Measurements from ENCODE around the gene TRIM4. TPM values are rescaled to one million over a fixed set of nuclear protein-coding genes. Genes with fewer than 3 reads are reported as not detected.

The TRIM4 gene
- polyA plus RNA-seq, 3 donors, result 10.8 to 17.9 (median 12.5) TPM

GRCh38 chr7:99843808-99844207 lies 75.5 kb downstream of the TRIM4 start:
- no peak overlapping the region for H3K4me3 ChIP-seq (replicated peaks in 1 of 3; ENCODE audit: low read depth in 2 of 3, low read length in 3 of 3)
- TF ChIP-seq CTCF (IDR thresholded peaks at IDR 0.05), result no peak
- no peak overlapping the region for H2AFZ ChIP-seq (ENCODE audit: insufficient read depth, low read depth, low read length, poor library complexity, severe bottlenecking)
- H3K27me3 ChIP-seq (ENCODE audit: control insufficient read depth in 2 of 2, insufficient read depth in 2 of 2, low read length in 2 of 2), result no peaks in the 10 kb centered on the region
- Mint-ChIP-seq H3K4me1 (no peaks in the 10 kb centered on the region), H3K9me3 (peaks cover 0 to 2% (median 0%) of the 10 kb centered on the region in 7 donors), H3K27me3 (ENCODE audit: low read depth in 3 of 3) (peaks cover 0 to 7% (median 5%) of the 10 kb centered on the region in 3 donors), H3K4me3 (no peak overlapping the region), H3K36me3 (no peaks in the 10 kb centered on the region), H3K27ac (no peak overlapping the region)
- H3K4me2 ChIP-seq (replicated peaks; ENCODE audit: extremely low read depth, low read length, poor library complexity, severe bottlenecking), result no peak overlapping the region
- 83% methylated on average over 2 of the region's 4 CpGs for WGBS (ENCODE audit: insufficient coverage)
- DNase-seq, result no peak
- H3K9ac ChIP-seq (ENCODE audit: insufficient read depth, low read length, poor library complexity, severe bottlenecking), result no peak overlapping the region
- no peaks in the 10 kb centered on the region for H3K36me3 ChIP-seq (replicated peaks in 1 of 2; ENCODE audit: control insufficient read depth in 1 of 2, insufficient read depth in 2 of 2, low read length in 2 of 2)
- no peak overlapping the region for H3K27ac ChIP-seq (ENCODE audit: low read depth in 1 of 2, low read length in 2 of 2)
- intact Hi-C loops (cut with micrococcal nuclease), result no loop called here
- no peaks in the 10 kb centered on the region for H4K20me1 ChIP-seq (ENCODE audit: insufficient read depth, low read length)
- H3K4me1 ChIP-seq (ENCODE audit: control insufficient read depth in 1 of 2, insufficient read depth in 2 of 2, low read length in 2 of 2), result no peaks in the 10 kb centered on the region
- no peaks in the 10 kb centered on the region for H3K9me3 ChIP-seq (replicated peaks in 1 of 2; ENCODE audit: control insufficient read depth in 1 of 2, insufficient read depth in 1 of 2, low read length in 2 of 2)
- H3K79me2 ChIP-seq (ENCODE audit: insufficient read depth, low read length), result no peaks in the 10 kb centered on the region

- no peak overlapping the region for H3K9ac ChIP-seq (ENCODE audit: insufficient read depth, low read length, poor library complexity, severe bottlenecking)
- H3K4me3 Mint-ChIP-seq, result no peak overlapping the region
- H3K4me1 Mint-ChIP-seq, result peaks cover 4% of the 10 kb centered on the region
- H4K20me1 ChIP-seq (ENCODE audit: insufficient read depth, low read length), result no peaks in the 10 kb centered on the region
- H3K4me3 ChIP-seq (replicated peaks in 1 of 3; ENCODE audit: low read depth in 2 of 3, low read length in 3 of 3), result no peak overlapping the region
- TF ChIP-seq CTCF (IDR thresholded peaks at IDR 0.05), result no peak
- H3K4me1 ChIP-seq (ENCODE audit: control insufficient read depth in 1 of 2, insufficient read depth in 2 of 2, low read length in 2 of 2), result peaks cover 0 to under 1% of the 10 kb centered on the region in 2 donors
- DNase-seq, result no peak
- H3K79me2 ChIP-seq (ENCODE audit: insufficient read depth, low read length), result no peaks in the 10 kb centered on the region
- H3K27me3 ChIP-seq (ENCODE audit: control insufficient read depth in 2 of 2, insufficient read depth in 2 of 2, low read length in 2 of 2), result no peaks in the 10 kb centered on the region
- H3K36me3 ChIP-seq (replicated peaks in 1 of 2; ENCODE audit: control insufficient read depth in 1 of 2, insufficient read depth in 2 of 2, low read length in 2 of 2), result no peaks in the 10 kb centered on the region
- peaks cover 0 to 5% (median 3%) of the 10 kb centered on the region in 3 donors for H3K27me3 Mint-ChIP-seq (ENCODE audit: low read depth in 3 of 3)
- no peak overlapping the region for H3K27ac ChIP-seq (ENCODE audit: low read depth in 1 of 2, low read length in 2 of 2)
- intact Hi-C loops (cut with micrococcal nuclease), result no loop called here
- no peaks in the 10 kb centered on the region for H3K9me3 ChIP-seq (replicated peaks in 1 of 2; ENCODE audit: control insufficient read depth in 1 of 2, insufficient read depth in 1 of 2, low read length in 2 of 2)
- no peak overlapping the region for H2AFZ ChIP-seq (ENCODE audit: insufficient read depth, low read depth, low read length, poor library complexity, severe bottlenecking)
- H3K9me3 Mint-ChIP-seq, result no peaks in the 10 kb centered on the region
- WGBS (ENCODE audit: insufficient coverage), result no CpG with 5 or more reads among the region's 2 CpGs
- no peak overlapping the region for H3K27ac Mint-ChIP-seq
- no peaks in the 10 kb centered on the region for H3K36me3 Mint-ChIP-seq
- no peak overlapping the region for H3K4me2 ChIP-seq (replicated peaks; ENCODE audit: extremely low read depth, low read length, poor library complexity, severe bottlenecking)
Observed at GRCh38 chr7:99842926-99843325, 76.4 kb downstream of the TRIM4 start.

Small RNAs within 50 kb of the gene (small RNA-seq; reads per million reads assigned to genes)
- gene AC011904.1 (ENCODE audit: insufficient read length, low read depth) (not detected), gene CYP3A52P (ENCODE audit: insufficient read length, low read depth) (not detected), gene RF00019 (ENCODE audit: insufficient read length, low read depth) (not detected), gene RF00561 (ENCODE audit: insufficient read length, low read depth) (not detected)

Other genes with a start within 250 kb of the TRIM4 start
- gene CYP3A5, start 239.5 kb downstream of the TRIM4 start, polyA plus RNA-seq, result under 1 TPM in 1 of 3 donors, not detected in 2; 0.05 TPM
- not detected for gene CYP3A7, start 184.3 kb downstream of the TRIM4 start, polyA plus RNA-seq
- not detected for gene CYP3A4, start 135.3 kb downstream of the TRIM4 start, polyA plus RNA-seq
- gene CYP3A43, start 91.5 kb downstream of the TRIM4 start, polyA plus RNA-seq, result not detected
- gene OR2AE1, start 42.5 kb downstream of the TRIM4 start, polyA plus RNA-seq, result not detected
- not detected for gene GJC3, start 10.1 kb upstream of the TRIM4 start, polyA plus RNA-seq
- gene AZGP1, start 56.5 kb upstream of the TRIM4 start, polyA plus RNA-seq, result not detected
- 10 to 100 TPM; 10.4 to 24.3 (median 10.7) TPM for gene ZKSCAN1, start 96.1 kb upstream of the TRIM4 start, polyA plus RNA-seq
- 1 to 10 TPM; 1.5 to 4.6 (median 4.4) TPM for gene ZSCAN21, start 130.2 kb upstream of the TRIM4 start, polyA plus RNA-seq
- 10 to 100 TPM in 1 of 3 donors, 1 to 10 TPM in 2; 7.1 to 13.4 (median 8.9) TPM for gene ZNF3, start 162.2 kb upstream of the TRIM4 start, polyA plus RNA-seq
- 100 to 1,000 TPM in 2 of 3 donors, 10 to 100 TPM in 1; 77.1 to 119 (median 109) TPM for gene COPS6, start 169.4 kb upstream of the TRIM4 start, polyA plus RNA-seq
- gene MCM7, start 181.9 kb upstream of the TRIM4 start, polyA plus RNA-seq, result 10 to 100 TPM in 1 of 3 donors, 1 to 10 TPM in 2; 6.9 to 61.1 (median 8.8) TPM
- gene AP4M1, start 182.1 kb upstream of the TRIM4 start, polyA plus RNA-seq, result 10 to 100 TPM; 10.5 to 13.1 (median 12.6) TPM
- gene TAF6, start 199.8 kb upstream of the TRIM4 start, polyA plus RNA-seq, result 10 to 100 TPM in 2 of 3 donors, 1 to 10 TPM in 1; 9.6 to 28.9 (median 11.0) TPM
- 1 to 10 TPM; 6.2 to 6.8 (median 6.2) TPM for gene CNPY4, start 200.1 kb upstream of the TRIM4 start, polyA plus RNA-seq
- under 1 TPM; 0.57 to 0.81 (median 0.59) TPM for gene MBLAC1, start 207.4 kb upstream of the TRIM4 start, polyA plus RNA-seq
- gene LAMTOR4, start 229.4 kb upstream of the TRIM4 start, polyA plus RNA-seq, result 100 to 1,000 TPM; 533 to 754 (median 621) TPM
- 10 to 100 TPM in 1 of 3 donors, 1 to 10 TPM in 2; 1.0 to 38.4 (median 1.6) TPM for gene TRAPPC14, start 239.2 kb upstream of the TRIM4 start, polyA plus RNA-seq
- gene GAL3ST4, start 249.1 kb upstream of the TRIM4 start, polyA plus RNA-seq, result under 1 TPM in 1 of 3 donors, not detected in 2; 0.31 TPM